Epithelial cell of esophagus (primary cell): ENCODE results near the gene LETM1.

ENCODE experiments used
- DNase-seq: peaks from one replicate; pipeline ENCODE4 v3.0.0; 2010; ENCODE audit warnings: low read depth
- H3K4me3 ChIP-seq: 2 replicates; pipeline ENCODE4 v1.5.1; 2011; ENCODE audit warnings: mild to moderate bottlenecking, low read length, control low read depth
- TF ChIP-seq, protein P1 (sequence below): IDR thresholded peaks from 2 replicates; pipeline ENCODE4 v1.5.1; 2011; ENCODE audit warnings: low read depth, mild to moderate bottlenecking, low read length, control low read depth, inconsistent platforms; ENCODE audit not compliant: insufficient read depth; ENCODE audit errors: missing control alignments

LETM1 gene

DNA sequence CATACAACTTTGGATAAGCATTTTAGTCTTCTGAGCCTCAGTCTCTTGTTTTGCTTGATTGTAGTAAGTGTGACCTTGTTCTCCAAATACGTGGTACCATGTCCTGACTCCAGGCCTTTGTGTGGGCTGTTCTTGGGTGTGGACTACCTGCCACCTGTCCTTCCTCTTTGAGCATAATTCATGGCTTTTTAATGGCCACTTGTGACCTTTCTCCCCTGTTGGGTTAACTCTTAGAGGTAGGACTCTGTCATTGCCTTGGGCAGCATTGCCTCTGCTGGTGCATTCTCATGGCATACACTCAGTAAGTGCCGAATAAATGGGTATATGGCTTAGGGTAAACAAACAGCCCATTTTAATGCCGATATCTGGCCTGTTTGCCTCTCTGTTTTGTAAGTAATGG is 18.2 kb upstream of the LETM1 start:
- TF ChIP-seq, protein P1, sequence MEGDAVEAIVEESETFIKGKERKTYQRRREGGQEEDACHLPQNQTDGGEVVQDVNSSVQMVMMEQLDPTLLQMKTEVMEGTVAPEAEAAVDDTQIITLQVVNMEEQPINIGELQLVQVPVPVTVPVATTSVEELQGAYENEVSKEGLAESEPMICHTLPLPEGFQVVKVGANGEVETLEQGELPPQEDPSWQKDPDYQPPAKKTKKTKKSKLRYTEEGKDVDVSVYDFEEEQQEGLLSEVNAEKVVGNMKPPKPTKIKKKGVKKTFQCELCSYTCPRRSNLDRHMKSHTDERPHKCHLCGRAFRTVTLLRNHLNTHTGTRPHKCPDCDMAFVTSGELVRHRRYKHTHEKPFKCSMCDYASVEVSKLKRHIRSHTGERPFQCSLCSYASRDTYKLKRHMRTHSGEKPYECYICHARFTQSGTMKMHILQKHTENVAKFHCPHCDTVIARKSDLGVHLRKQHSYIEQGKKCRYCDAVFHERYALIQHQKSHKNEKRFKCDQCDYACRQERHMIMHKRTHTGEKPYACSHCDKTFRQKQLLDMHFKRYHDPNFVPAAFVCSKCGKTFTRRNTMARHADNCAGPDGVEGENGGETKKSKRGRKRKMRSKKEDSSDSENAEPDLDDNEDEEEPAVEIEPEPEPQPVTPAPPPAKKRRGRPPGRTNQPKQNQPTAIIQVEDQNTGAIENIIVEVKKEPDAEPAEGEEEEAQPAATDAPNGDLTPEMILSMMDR = no peak
- DNase-seq = no peak
- no peak overlapping the region for H3K4me3 ChIP-seq

DNA sequence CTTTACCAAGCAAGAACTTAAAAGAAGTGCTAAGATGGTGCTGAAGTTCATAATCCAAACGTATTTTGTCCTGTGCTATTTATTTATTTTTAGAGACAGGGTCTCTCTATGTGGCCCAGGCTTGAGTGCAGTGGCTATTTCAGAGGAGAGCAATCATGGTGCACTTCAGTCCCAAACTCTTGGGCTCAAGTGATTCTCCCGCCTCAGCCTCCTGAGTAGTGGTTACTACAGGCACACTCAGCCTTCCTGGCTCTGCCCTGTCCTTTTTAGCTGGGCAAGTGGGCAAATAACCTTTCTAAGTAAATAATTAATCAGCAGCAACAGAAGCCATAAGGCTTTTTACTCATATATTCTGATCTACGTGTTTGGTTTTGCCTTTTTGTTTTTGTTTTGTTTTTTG is 17.8 kb upstream of the LETM1 start:
- TF ChIP-seq, protein P1 = no peak
- no peak for DNase-seq
- H3K4me3 ChIP-seq = no peak overlapping the region

DNA sequence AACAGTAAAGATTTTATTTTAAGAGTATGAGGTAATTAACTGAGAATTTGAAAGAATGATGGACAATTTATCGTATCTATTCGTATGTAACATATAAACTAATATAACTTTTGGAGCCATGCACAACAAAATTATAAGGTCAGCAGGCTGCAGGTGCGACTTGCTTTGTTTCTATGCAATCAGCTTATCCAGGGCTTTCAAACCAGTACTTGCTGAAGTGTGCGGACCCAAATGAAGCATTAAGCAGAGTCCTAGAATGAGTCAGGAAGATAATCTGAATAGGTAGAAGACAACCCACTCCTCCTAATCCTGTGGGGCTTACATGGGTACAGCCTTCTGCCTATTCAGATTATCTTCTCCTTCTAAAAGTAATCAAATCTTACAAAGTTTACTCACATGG is 17.3 kb upstream of the LETM1 start:
- TF ChIP-seq, protein P1 = no peak
- H3K4me3 ChIP-seq = no peak overlapping the region
- no peak for DNase-seq

DNA sequence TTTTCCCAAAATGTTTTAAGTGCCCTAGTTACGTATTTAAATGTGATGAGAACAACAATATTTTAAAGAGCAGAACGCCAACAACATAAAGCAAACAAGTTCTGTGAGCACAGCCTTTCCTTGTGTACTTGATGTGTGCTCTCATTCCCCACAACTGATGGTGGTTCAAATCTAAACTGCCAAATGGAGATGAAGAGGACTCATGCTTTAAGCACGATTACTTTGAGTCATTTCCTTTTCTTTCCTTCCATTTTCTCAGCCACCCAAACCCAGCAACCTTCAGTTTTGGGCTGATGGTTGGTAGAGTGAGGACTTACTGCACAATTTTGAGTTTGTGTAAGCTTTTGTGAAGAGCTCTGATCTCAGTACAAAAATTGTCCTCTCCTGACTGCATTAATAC is 16.9 kb upstream of the LETM1 start:
- TF ChIP-seq, protein P1 = no peak
- DNase-seq = peak; percentile 63
- peak overlapping the region; percentile 58 for H3K4me3 ChIP-seq

DNA sequence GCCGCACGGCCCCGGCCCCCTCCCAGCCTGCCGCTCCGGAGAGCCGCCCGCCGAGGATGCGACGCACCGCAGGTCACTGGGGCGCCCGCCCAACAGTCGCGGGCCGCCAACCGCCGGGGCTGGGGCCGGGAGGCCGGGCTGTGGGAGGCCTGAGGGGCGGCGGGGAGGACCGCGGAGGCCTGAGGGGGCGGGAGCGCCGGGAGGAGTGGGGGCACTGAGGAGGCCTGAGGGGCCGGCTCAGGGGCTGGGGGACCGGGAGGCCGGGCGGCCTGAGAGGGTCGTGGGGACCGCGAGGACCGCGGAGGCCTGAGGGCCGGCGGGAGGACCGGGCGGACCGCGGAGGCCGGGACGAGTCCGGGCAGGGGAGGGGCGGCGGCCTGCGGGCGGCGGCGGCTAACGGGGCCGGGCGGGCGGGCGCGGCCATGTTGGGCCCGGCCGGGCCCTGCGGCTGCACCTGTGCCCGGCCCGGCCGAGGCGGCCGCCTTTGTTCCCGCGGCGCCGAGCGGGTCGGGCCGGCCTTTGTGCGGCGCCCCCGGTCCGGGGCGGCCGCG is 15.6 kb upstream of the LETM1 start:
- TF ChIP-seq, protein P1 = no peak
- H3K4me3 ChIP-seq = peak overlapping the region; percentile 58
- DNase-seq = no peak

DNA sequence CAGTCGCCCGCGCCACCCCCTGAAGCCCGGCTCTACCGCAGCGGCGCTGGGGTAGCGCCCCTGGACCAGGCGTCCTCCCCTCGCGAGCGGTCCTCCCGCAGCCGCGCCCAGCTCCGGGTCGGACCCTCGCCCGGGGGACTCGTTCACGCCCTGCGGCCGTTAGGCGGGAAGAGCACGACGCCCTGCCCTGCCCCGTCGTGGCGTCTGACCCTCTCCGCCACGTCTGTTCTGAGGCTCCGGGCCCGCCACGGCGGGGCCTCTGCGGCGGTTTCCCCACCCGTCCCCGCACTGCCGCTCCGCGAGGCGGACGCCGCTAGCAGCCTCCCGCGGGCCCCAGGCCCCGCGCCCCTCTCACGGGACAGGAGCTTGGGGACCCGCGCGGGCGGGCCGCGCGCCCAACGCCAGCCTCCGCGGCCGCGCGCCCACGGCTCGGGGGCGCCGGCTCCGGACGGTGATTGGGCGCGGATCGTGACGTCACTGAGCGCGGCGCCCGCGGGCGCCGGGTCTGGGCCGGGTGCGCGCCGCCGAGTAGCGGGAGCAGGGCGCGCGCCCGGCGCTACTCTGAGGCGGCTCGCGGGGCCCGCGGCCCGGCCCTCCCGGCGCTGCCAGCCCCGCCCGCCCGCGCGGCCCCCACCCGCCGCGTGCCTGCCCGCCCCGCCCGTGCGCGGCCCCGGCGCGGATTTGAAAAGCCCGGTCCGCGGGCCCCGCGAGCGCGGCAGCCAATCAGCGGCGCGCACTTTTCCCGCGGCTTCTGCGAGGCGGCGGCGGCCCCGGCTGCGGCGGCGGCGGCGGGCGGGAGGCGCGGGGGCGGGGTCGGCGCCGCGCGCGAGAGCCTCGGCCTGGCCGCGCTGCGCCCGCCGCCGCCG is 14.9 kb upstream of the LETM1 start, which contains the start of gene NSD2:
TSS of gene NSD2 (plus strand) at position 816 of the 866 bp plus-strand sequence. CDS start 29,262 bp downstream, outside the sequence.
- TF ChIP-seq, protein P1 = no peak
- peak within 1 kb of the TSS; percentile 58 for H3K4me3 ChIP-seq
- peak; percentile 92 for DNase-seq
